ENCODE results near the gene OSBPL6.

Gene OSBPL6

GRCh38 chr2:178233428-178233827 is 39.1 kb downstream of the OSBPL6 start:
- TF ChIP-seq, protein P1, sequence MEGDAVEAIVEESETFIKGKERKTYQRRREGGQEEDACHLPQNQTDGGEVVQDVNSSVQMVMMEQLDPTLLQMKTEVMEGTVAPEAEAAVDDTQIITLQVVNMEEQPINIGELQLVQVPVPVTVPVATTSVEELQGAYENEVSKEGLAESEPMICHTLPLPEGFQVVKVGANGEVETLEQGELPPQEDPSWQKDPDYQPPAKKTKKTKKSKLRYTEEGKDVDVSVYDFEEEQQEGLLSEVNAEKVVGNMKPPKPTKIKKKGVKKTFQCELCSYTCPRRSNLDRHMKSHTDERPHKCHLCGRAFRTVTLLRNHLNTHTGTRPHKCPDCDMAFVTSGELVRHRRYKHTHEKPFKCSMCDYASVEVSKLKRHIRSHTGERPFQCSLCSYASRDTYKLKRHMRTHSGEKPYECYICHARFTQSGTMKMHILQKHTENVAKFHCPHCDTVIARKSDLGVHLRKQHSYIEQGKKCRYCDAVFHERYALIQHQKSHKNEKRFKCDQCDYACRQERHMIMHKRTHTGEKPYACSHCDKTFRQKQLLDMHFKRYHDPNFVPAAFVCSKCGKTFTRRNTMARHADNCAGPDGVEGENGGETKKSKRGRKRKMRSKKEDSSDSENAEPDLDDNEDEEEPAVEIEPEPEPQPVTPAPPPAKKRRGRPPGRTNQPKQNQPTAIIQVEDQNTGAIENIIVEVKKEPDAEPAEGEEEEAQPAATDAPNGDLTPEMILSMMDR (IDR thresholded peaks at IDR 0.05; ENCODE audit: insufficient read depth, low read depth, low read length, missing control alignments): no peak
- no peak overlapping the region for H3K4me3 ChIP-seq (ENCODE audit: low read depth, low read length)
- no peak for DNase-seq (ENCODE audit: low read depth)

GRCh38 chr2:178234648-178235047 is 40.3 kb downstream of the OSBPL6 start:
- TF ChIP-seq, protein P1 (IDR thresholded peaks at IDR 0.05; ENCODE audit: insufficient read depth, low read depth, low read length, missing control alignments): no peak
- no peak for DNase-seq (ENCODE audit: low read depth)
- H3K4me3 ChIP-seq (ENCODE audit: low read depth, low read length): no peak overlapping the region

DNA sequence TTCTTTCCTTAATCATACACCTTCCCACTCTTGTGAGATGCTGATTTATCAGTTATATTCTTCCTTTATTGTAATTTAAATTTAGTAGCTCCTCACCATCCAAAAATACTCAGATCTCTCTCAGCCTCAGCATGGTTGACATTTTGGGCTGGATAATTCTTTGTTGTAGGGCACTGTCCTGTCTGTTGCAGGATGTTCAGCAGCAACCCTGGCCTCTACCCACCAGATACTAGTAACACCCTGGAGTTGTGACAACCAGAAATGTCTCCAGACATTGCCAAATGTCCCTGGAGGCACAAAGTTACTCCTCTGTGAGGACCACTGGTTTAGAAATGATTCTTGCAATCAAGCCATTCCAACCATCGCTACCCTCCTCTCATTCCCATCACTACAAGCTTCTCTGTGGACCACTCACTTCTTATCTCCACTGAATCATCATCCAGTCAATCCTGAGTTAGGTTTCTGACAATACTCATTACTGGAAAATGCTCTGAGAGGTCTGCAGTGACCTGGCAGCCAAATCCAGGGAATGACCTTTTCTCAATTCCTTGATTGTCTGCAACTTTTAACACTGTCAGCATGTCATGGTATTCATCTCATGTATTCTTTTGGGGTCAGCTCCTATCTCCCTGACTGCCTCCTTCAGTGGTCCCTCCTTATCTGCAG is 43.3 kb downstream of the OSBPL6 start:
- DNase-seq (ENCODE audit: low read depth): no peak
- no peak overlapping the region for H3K4me3 ChIP-seq (ENCODE audit: low read depth, low read length)
- TF ChIP-seq, protein P1 (IDR thresholded peaks at IDR 0.05; ENCODE audit: insufficient read depth, low read depth, low read length, missing control alignments): no peak

GRCh38 chr2:178238154-178238521 is 43.8 kb downstream of the OSBPL6 start:
- no peak for DNase-seq (ENCODE audit: low read depth)
- TF ChIP-seq, protein P1 (IDR thresholded peaks at IDR 0.05; ENCODE audit: insufficient read depth, low read depth, low read length, missing control alignments): no peak
- H3K4me3 ChIP-seq (ENCODE audit: low read depth, low read length): no peak overlapping the region

GRCh38 chr2:178238750-178239149 is 44.4 kb downstream of the OSBPL6 start:
- DNase-seq (ENCODE audit: low read depth): no peak
- H3K4me3 ChIP-seq (ENCODE audit: low read depth, low read length): no peak overlapping the region
- TF ChIP-seq, protein P1 (IDR thresholded peaks at IDR 0.05; ENCODE audit: insufficient read depth, low read depth, low read length, missing control alignments): no peak

DNA sequence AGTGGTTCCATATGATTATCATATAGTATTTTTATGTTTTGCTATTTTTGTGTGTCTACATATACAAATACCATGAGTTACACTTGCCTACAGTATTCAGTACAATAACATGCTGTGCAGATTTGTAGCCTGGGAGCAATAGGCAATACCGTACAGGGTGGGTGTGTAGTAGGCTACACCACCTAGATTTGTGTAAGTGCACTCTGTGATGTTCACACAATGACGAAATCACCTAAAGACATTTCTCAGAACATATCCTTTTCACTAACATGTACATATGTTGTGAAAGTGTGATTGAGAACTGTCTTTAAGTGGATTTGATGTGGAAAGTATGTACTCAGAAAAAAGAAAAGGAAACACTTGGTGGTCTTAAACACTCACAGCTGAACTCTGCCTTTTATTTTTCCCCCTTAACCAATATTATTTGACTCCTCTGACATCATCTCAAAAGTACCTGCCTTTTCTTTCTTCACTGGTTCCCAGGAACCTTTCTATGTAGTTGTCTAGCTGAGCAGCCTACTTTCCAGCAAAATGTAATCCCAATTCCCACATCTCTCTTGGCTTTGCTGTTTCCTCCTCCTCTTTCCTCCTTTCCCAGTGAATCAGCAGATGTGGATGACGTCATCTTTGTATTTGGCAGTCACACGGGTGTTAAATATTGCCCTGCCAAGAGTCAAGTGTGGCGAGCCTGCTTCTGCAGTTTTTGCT is 47.7 kb downstream of the OSBPL6 start:
- no peak overlapping the region for H3K4me3 ChIP-seq (ENCODE audit: low read depth, low read length)
- TF ChIP-seq, protein P1 (IDR thresholded peaks at IDR 0.05; ENCODE audit: insufficient read depth, low read depth, low read length, missing control alignments): no peak
- DNase-seq (ENCODE audit: low read depth): no peak

DNA sequence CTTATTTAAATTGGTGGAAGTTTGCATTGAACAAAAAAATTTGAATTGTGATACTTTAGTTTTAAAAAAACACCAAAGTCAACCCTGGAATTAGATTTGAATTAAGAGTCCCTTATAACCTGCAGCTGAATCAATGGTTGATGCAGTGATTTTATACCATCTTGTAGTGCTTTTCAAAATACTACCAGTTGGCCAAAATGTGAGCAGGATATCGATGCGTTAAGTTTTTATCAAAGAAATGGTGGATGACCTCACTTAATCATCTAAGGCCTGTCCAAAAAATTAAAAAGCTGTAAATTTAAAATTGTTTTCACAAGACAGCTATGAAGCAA is 48.2 kb downstream of the OSBPL6 start:
- no peak for DNase-seq (ENCODE audit: low read depth)
- H3K4me3 ChIP-seq (ENCODE audit: low read depth, low read length): no peak overlapping the region
- TF ChIP-seq, protein P1 (IDR thresholded peaks at IDR 0.05; ENCODE audit: insufficient read depth, low read depth, low read length, missing control alignments): no peak
